Measurements from ENCODE around the gene WDR64.
A peak's percentile ranks its signal among the peaks of the same experiment; 100 is the strongest.

WDR64 gene

DNA sequence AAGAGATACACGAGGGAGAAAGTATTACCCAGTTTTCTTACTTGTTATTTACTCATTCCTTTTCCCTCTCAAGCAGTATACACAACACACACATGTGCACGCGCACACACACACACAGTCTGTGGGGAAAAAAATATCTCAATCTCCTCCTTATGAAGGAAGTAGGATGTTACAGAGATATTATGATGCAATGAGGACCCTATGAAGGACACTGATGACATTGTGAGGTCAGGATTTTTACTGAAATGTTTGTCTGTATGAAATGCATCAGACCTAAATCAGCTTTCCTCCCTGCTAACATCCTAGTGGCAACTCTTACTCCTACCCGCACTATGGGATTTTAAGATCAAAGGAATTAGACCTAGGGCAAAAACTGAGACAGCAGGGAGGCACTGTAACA lies at the start of gene WDR64:
Gene WDR64, plus strand, starts transcription at position 270 of the 400 bp plus-strand sequence. CDS start 204 bp downstream, outside the sequence.
- no peak for FAIRE-seq
- DNase-seq (ENCODE audit: insufficient read length, low spot score): no peak

GRCh38 chr1:241603731-241604245 lies 48.3 kb upstream of the WDR64 start:
- no peak for FAIRE-seq
- DNase-seq (ENCODE audit: insufficient read length, low spot score): no peak

GRCh38 chr1:241605146-241605805 lies 46.8 kb upstream of the WDR64 start:
- DNase-seq (ENCODE audit: insufficient read length, low spot score): no peak
- no peak for FAIRE-seq

- FAIRE-seq (no peak), DNase-seq (ENCODE audit: insufficient read length, low spot score) (no peak)
Measured at GRCh38 chr1:241606544-241606943, 45.5 kb upstream of the WDR64 start.

DNA sequence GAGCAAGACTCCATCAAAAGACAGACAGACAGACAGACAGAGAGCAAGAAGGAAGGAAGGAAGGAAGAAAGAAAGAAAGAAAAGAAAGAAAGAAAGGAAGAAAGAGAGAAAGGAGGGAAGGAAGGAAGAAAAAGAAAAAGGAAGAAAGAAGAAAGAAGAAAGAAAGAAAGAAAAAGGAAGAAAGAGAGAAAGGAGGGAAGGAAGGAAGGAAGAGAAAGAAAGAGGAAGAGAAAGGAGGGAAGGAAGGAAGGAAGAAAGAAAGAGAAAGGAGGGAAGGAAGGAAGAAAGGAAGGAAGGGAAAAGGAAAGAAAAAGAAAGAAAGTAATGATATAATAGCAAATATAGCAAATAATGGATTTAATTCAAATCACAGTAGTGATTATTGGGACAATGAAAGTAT lies 44.6 kb upstream of the WDR64 start:
- DNase-seq (ENCODE audit: insufficient read length, low spot score) (no peak), FAIRE-seq (no peak)

DNA sequence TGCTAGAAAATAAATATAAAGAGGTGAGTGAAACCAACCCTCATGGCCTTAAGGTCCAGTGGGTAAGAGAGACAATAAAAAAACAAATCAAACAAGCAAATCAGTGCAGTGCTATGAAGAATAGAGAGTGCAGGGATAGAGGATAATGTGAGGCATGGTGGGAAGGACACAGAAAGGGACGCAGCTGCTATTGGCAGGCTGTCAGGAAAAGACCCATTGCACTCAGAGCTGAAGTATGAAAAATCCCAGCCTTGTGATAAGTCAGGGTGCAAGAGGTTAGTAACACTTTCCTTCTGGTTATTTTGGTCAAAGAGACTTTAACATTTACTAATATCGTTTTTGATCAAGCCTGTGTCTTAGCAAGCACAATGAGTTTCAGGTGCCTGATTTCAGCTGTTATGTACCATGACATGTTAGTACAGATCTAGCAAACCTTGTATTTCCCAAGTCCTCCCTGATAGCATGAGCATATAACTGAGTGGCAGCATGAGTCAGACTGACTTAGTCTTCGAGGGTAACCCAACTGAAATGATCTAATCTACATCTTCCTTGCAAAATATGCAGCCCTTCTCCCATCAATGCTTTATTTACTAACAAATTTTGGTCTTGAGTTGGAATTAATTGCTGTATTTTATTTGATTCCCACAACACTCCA lies 43.6 kb upstream of the WDR64 start:
- FAIRE-seq: no peak

GRCh38 chr1:241610056-241610815 lies 41.8 kb upstream of the WDR64 start:
- FAIRE-seq (no peak), DNase-seq (ENCODE audit: insufficient read length, low spot score) (no peak)

More for the DNA sequence above, 43.6 kb upstream of the WDR64 start:
- no peak for DNase-seq (ENCODE audit: insufficient read length, low spot score)

- peak; percentile 14 for DNase-seq (ENCODE audit: insufficient read length, low spot score)
- peak; percentile 77 for FAIRE-seq
Measured at GRCh38 chr1:241611063-241611462, 41.0 kb upstream of the WDR64 start.

GRCh38 chr1:241611736-241612135 lies 40.3 kb upstream of the WDR64 start:
- no peak for FAIRE-seq
- no peak for DNase-seq (ENCODE audit: insufficient read length, low spot score)

DNA sequence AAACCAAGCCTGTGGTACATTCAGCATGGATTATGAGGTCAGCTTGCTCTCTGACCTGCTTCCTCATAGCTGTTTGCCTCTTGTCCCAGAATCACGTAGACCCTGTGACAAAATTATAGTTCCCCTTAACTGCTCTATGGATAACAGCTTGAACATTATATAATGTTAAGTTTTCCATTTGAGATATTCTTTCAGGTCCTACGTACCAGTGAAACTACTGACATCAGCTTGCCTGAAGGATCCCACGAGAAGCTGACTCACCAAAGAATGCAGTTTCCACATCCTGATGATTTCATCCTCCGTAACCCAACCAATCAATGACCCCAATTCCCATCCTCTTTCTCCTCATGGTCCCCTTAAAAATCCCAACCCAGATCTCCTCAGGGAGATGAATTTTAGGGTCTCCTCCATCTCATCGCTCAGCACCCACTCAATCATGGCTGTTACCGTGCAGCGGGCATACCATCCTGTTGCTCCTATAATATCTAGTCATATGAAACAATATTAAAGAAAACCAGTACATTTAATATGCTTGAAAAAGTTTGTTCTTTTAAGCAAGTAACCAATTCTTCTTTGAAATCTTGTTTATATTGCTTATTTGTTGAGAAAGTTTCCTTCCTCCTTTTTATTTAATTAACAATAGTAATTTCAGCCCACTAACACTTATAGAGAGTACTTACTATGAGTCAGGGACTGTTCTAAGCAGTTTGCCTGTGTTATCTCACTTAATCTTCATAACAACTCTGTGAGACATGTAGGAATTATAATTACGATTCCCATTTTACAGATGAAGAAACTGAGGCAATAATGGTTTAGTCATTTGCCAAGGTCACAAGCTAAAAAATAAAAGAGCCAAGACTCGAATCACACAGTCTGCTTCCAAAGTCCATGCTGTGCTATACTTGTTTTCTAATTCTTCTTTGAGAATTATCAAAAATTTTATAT lies 39.3 kb upstream of the WDR64 start:
- no peak for FAIRE-seq
- DNase-seq (ENCODE audit: insufficient read length, low spot score): no peak

DNA sequence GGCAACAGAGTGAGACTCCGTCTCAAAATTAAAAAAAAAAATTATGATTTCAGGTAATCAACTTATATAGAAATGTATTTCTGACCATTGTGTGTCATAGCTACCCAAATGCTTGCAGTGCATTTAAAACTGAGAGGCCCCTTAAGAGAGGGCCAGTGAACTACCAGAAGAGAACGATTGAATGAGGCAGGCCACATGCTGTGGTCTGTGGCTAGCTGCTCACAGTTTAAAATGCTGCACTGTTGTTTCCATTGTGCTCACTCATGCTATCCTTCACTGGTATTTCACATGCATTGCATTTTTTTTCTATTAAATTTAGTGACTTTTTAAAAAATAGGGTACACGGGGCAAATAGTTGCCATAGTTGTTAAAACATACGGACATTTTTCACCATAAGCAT lies 37.9 kb upstream of the WDR64 start:
- FAIRE-seq (no peak), DNase-seq (ENCODE audit: insufficient read length, low spot score) (no peak)

GRCh38 chr1:241614572-241614971 lies 37.5 kb upstream of the WDR64 start:
- no peak for FAIRE-seq
- no peak for DNase-seq (ENCODE audit: insufficient read length, low spot score)

GRCh38 chr1:241615043-241615974 lies 36.8 kb upstream of the WDR64 start:
- FAIRE-seq (no peak), DNase-seq (ENCODE audit: insufficient read length, low spot score) (no peak)

- DNase-seq (ENCODE audit: insufficient read length, low spot score): no peak
- no peak for FAIRE-seq
Measured at GRCh38 chr1:241617426-241617825, 34.7 kb upstream of the WDR64 start.

- no peak for DNase-seq (ENCODE audit: insufficient read length, low spot score)
- no peak for FAIRE-seq
Measured at GRCh38 chr1:241622669-241623068, 29.4 kb upstream of the WDR64 start.

GRCh38 chr1:241624935-241625334 lies 27.1 kb upstream of the WDR64 start:
- DNase-seq (ENCODE audit: insufficient read length, low spot score) (no peak), FAIRE-seq (no peak)

DNA sequence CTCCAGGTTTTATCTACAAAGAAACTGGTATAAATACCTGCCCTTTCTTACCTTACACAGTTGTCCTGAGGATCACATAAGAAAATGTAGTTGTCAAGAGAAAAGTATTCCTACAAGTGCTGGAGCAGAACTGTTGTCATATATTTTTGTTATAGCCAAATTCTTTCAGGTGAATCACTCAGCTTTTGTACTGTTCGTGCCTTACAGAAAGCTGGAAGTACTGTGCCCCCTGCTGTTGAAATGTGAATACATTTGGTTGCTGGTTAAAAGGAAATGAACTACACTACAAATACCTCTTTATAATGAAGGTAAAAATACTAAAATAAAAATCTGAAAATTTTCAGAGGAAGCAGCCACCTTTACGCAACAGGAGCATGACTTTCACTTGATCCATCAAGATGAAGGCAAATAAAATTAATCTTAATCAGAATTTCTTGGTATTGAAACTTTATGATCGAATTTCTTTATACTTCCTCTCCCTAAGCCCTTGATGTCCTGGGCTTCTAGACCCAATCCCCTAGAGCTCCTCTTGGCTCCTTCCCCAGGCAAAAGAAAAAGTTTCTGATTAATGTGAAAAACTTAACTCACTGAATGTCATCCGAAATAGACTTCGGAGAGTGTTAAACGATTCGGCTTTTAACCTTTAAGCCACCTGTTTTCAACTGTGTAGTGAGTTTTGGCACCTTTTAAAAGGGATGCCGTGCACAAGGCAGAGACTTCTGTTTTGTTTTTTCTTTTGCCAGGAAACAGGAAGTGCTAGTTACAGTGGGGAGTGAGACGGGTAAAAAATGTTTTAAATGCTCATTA lies 24.4 kb upstream of the WDR64 start:
- FAIRE-seq (no peak), DNase-seq (ENCODE audit: insufficient read length, low spot score) (no peak)

DNA sequence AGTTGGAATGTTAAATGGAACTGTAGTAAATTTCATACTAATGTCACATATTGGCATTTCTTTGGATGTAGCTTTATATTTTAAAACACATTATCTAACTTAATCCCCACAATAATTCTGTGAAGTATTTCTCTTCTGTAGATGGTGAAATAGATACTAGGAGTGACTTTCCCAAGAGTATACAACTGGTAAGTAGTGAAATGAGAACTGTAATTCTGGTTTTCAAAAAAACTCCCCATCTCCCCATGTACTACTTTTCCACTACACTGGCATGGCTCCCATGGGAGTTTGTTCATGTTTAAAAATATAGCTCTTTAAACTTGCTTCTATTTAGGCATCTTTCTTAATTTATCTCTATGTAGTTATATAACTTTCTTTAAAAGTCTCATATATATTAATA lies 22.1 kb upstream of the WDR64 start:
- FAIRE-seq (no peak), DNase-seq (ENCODE audit: insufficient read length, low spot score) (no peak)

DNA sequence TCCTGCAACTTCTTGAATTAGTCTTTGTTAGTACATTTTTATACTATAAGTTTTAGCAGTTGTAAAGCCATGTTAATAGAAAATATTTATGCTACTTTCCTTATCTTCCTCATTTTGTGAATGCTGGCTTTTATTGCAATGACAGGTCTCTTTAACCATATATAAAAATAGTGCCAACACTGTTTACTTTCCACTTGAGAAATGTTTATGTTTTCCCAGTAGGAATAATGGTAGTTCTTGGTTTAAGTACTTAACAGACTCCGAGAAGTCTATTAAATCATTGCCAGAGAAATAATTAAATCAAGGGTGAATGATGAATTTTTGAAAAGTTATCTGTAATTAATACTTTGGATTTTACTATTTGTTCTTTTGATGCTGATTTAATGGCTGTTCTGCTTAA lies 21.6 kb upstream of the WDR64 start:
- no peak for FAIRE-seq
- no peak for DNase-seq (ENCODE audit: insufficient read length, low spot score)

Measured in GM19239 (cell line).